Mesendoderm (in vitro differentiated cells): Measurements from ENCODE around the gene SRPX2.

Source experiments
- DNase-seq: peaks from one replicate; pipeline ENCODE4 v3.0.0; 2013
- H2AK5ac ChIP-seq: 2 replicates; pipeline ENCODE4 v1.6.1; 2013; ENCODE audit warnings: low read length, inconsistent platforms
- H2BK120ac ChIP-seq: 2 replicates; pipeline ENCODE4 v1.6.1; 2013; ENCODE audit warnings: low read depth, mild to moderate bottlenecking, low read length, moderate library complexity, mixed read lengths
- H2BK15ac ChIP-seq: replicated peaks from 2 replicates; pipeline ENCODE4 v1.6.1; 2013; ENCODE audit warnings: low read depth, mild to moderate bottlenecking, moderate library complexity
- H2BK5ac ChIP-seq: 2 replicates; pipeline ENCODE4 v1.6.1; 2013; ENCODE audit warnings: low read length, inconsistent platforms
- H3K18ac ChIP-seq: 2 replicates; pipeline ENCODE4 v1.6.1; 2013; ENCODE audit warnings: mild to moderate bottlenecking, low read length, mixed read lengths
- H3K23ac ChIP-seq: one replicate; pipeline ENCODE4 v1.6.1; 2013; ENCODE audit warnings: low read length
- H3K27ac ChIP-seq: 2 replicates; pipeline ENCODE4 v1.5.1; 2013; ENCODE audit warnings: low read depth, mild to moderate bottlenecking, inconsistent platforms, low read length, moderate library complexity
- H3K27me3 ChIP-seq: 2 replicates; pipeline ENCODE4 v1.6.1; 2013; ENCODE audit warnings: low read length, control low read depth, mild to moderate bottlenecking, inconsistent platforms; ENCODE audit not compliant: insufficient read depth, poor library complexity
- H3K36me3 ChIP-seq: 2 replicates; pipeline ENCODE4 v1.6.1; 2013; ENCODE audit warnings: low read length, inconsistent platforms; ENCODE audit not compliant: control insufficient read depth, insufficient read depth
- H3K4ac ChIP-seq: one replicate; pipeline ENCODE4 v1.6.1; 2013; ENCODE audit warnings: low read depth, mild to moderate bottlenecking, low read length, moderate library complexity
- H3K4me1 ChIP-seq: 2 replicates; pipeline ENCODE4 v1.6.1; 2013; ENCODE audit warnings: low read depth, low read length, inconsistent platforms; ENCODE audit not compliant: control insufficient read depth
- H3K4me2 ChIP-seq: 2 replicates; pipeline ENCODE4 v1.6.1; 2013; ENCODE audit warnings: low read length
- H3K4me3 ChIP-seq: 2 replicates; pipeline ENCODE4 v1.5.1; 2013; ENCODE audit warnings: mild to moderate bottlenecking, low read length
- H3K56ac ChIP-seq: one replicate; pipeline ENCODE4 v1.6.1; 2013; ENCODE audit warnings: low read length
- H3K79me1 ChIP-seq: 2 replicates; pipeline ENCODE4 v1.6.1; 2013; ENCODE audit warnings: low read length, inconsistent platforms
- H3K79me2 ChIP-seq: 2 replicates; pipeline ENCODE4 v1.6.1; 2013; ENCODE audit warnings: mild to moderate bottlenecking, low read length; ENCODE audit not compliant: control insufficient read depth, insufficient read depth
- H3K9ac ChIP-seq: 2 replicates; pipeline ENCODE4 v1.6.1; 2013; ENCODE audit warnings: low read length, inconsistent platforms
- H4K5ac ChIP-seq: one replicate; pipeline ENCODE4 v1.6.1; 2013; ENCODE audit warnings: low read length
- H4K8ac ChIP-seq: one replicate; pipeline ENCODE4 v1.6.1; 2013; ENCODE audit warnings: low read depth, mild to moderate bottlenecking, control low read depth, low read length, moderate library complexity
- WGBS: extraction: QIAGEN DNeasy Blood & Tissue Kit; methylation state at CpG from one replicate; pipeline ENCODE4 v1.1.7; 2013; ENCODE audit warnings: low lambda C conversion rate, missing lambda C conversion rate; ENCODE audit not compliant: insufficient coverage; ENCODE audit errors: extremely low coverage; 5-methylcytosine and 5-hydroxymethylcytosine counted together

Gene SRPX2

DNA sequence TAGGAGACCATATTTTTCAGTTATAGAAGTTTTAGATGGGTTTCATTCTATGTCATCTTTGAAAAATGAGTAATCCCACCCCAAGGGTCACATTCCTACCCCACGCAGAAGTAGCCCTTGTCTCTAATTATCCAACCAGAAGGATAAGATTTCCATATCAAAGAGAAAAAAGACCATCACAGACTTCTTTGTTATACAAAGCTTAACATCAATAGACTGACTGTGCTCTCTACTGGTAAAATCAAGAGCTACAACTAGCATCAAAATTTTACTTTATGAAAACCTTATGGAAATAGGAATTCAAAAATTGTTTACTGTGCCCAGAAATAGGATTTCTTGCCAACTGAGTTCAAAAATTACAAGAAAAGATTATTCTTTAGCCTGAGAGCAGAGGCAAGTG lies 34.4 kb upstream of the SRPX2 start:
- H3K79me2 ChIP-seq: no peaks in the 10 kb centered on the region
- H3K36me3 ChIP-seq: no peaks in the 10 kb centered on the region
- no peak overlapping the region for H2BK120ac ChIP-seq
- no peaks in the 10 kb centered on the region for H3K79me1 ChIP-seq
- no peak overlapping the region for H2AK5ac ChIP-seq
- no peak overlapping the region for H3K18ac ChIP-seq
- no peak overlapping the region for H3K4me2 ChIP-seq
- no peak overlapping the region for H3K23ac ChIP-seq
- WGBS: no CpG with 5 or more reads among the region's 1 CpG
- no peaks in the 10 kb centered on the region for H3K27me3 ChIP-seq
- H3K56ac ChIP-seq: no peak overlapping the region
- no peak overlapping the region for H3K4ac ChIP-seq
- no peak overlapping the region for H2BK15ac ChIP-seq
- no peak overlapping the region for H3K4me3 ChIP-seq
- H3K4me1 ChIP-seq: no peaks in the 10 kb centered on the region
- no peak overlapping the region for H3K9ac ChIP-seq
- DNase-seq: no peak
- no peak overlapping the region for H4K5ac ChIP-seq
- H4K8ac ChIP-seq: no peak overlapping the region
- no peak overlapping the region for H2BK5ac ChIP-seq
- H3K27ac ChIP-seq: no peak overlapping the region

DNA sequence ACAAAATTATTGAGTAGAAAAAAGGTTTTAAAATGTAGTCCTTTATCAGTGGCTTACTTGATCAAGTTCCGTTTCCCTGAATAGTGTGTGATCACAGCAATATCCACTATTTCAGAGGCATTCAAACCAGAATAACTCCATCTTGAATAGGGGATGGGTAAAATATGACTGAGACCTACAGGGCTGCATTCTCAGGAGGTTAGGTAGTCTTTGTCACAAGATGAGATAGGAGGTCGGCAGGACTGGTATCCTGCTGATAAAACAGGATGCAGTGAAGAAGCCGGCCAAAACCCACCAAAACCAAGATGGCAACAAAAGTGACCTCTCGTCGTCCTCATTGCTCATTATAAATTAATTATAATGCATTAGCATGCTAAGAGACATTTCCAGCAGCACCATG lies 32.0 kb upstream of the SRPX2 start:
- Histone ChIP-seq H4K5ac (no peak overlapping the region), H3K23ac (no peak overlapping the region), H3K56ac (no peak overlapping the region), H3K4me3 (no peak overlapping the region), H3K18ac (no peak overlapping the region), H3K79me1 (no peaks in the 10 kb centered on the region), H3K4ac (no peak overlapping the region), H2BK120ac (no peak overlapping the region), H2AK5ac (no peak overlapping the region), H3K9ac (no peak overlapping the region), H3K79me2 (no peaks in the 10 kb centered on the region), H2BK5ac (no peak overlapping the region), H3K4me1 (no peaks in the 10 kb centered on the region), H3K4me2 (no peak overlapping the region), H4K8ac (no peak overlapping the region), H3K27me3 (no peaks in the 10 kb centered on the region), H2BK15ac (no peak overlapping the region), H3K27ac (no peak overlapping the region), H3K36me3 (no peaks in the 10 kb centered on the region)
- no CpG with 5 or more reads among the region's 5 CpGs for whole genome bisulfite sequencing
- DNase-seq: peak; percentile 60

DNA sequence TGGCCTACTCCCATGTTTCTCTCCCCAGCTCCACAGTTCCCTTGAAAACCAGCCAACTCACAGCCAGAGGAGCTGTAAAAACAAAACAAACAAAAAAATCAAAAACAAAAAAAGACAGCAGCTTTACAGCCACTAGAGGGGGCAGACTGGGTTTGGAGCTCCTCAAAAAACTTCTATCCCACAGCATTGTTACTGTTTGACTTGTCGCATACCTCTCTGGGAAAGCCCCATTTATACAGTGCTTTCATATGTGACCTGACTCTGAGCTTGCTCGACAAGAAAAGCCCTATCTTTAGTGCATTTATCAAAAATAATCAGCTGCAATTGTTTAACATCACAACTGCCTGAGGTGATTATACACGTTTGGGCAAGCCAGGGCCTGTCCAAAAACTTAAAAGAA lies 29.0 kb upstream of the SRPX2 start:
- Histone ChIP-seq H3K4me2 (no peak overlapping the region), H2BK15ac (no peak overlapping the region), H3K79me2 (no peaks in the 10 kb centered on the region), H3K79me1 (no peaks in the 10 kb centered on the region), H3K27me3 (no peaks in the 10 kb centered on the region), H4K8ac (no peak overlapping the region), H3K4ac (no peak overlapping the region), H3K36me3 (no peaks in the 10 kb centered on the region), H2AK5ac (no peak overlapping the region), H4K5ac (no peak overlapping the region), H3K27ac (no peak overlapping the region), H3K4me3 (no peak overlapping the region), H3K23ac (no peak overlapping the region), H3K9ac (no peak overlapping the region), H3K18ac (no peak overlapping the region), H2BK120ac (no peak overlapping the region), H2BK5ac (no peak overlapping the region), H3K4me1 (no peaks in the 10 kb centered on the region), H3K56ac (no peak overlapping the region)
- DNase-seq: peak; percentile 76
- no CpG with 5 or more reads among the region's 3 CpGs for WGBS

DNA sequence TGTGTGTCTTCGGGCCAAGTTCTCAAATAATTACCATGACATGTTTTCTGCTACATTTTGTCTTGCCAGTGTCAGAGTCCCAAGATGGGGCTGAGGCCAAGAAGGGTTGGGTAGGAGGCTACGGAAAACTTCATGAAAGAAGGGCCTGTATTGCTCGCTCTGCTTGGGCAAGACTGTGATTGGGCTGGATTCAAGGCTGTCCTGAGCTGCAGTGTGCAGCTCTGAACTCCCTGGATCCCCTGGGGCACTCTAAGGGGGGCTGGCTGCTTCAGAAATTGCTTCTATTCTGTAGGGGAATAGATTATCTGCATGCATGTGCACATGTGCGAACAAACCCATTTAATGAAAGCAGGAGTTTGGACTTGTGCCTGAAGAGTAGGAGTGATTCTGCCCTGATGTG lies 21.0 kb upstream of the SRPX2 start:
- H3K4me3 ChIP-seq: no peak overlapping the region
- no peak overlapping the region for H2BK15ac ChIP-seq
- H2AK5ac ChIP-seq: no peak overlapping the region
- no peak overlapping the region for H3K56ac ChIP-seq
- H3K23ac ChIP-seq: no peak overlapping the region
- no peak overlapping the region for H3K27ac ChIP-seq
- H2BK120ac ChIP-seq: no peak overlapping the region
- H3K79me1 ChIP-seq: no peaks in the 10 kb centered on the region
- whole genome bisulfite sequencing: no CpG with 5 or more reads among the region's 4 CpGs
- H4K8ac ChIP-seq: no peak overlapping the region
- H3K4me1 ChIP-seq: no peaks in the 10 kb centered on the region
- no peak overlapping the region for H2BK5ac ChIP-seq
- no peaks in the 10 kb centered on the region for H3K27me3 ChIP-seq
- no peak overlapping the region for H3K18ac ChIP-seq
- DNase-seq: no peak
- no peak overlapping the region for H3K9ac ChIP-seq
- no peak overlapping the region for H3K4me2 ChIP-seq
- no peaks in the 10 kb centered on the region for H3K36me3 ChIP-seq
- H3K79me2 ChIP-seq: no peaks in the 10 kb centered on the region
- H3K4ac ChIP-seq: no peak overlapping the region
- H4K5ac ChIP-seq: no peak overlapping the region

DNA sequence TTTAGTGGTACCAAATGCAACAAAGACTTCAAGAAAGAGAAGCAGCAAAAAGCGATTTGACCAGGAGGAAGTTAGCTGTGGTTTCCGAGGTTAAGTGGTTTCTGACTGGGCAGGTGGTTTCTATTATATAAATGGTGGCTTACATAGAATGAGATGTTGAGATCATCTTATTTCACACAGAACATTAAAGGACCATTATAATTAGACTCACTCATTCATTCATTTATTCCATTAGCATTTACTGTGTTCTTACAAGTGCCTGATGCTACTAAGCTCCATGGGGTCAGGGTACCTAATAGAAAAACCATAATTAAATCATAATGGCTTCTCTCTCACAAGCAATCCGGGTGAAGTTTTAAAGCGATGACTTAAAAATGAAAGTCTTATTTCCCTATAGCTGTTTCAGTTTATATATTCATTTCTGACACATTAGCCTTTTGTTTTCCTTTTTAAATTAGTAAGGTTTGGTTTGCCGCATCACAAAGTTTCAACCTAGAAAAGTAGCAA lies 18.0 kb upstream of the SRPX2 start:
- no peak overlapping the region for H2BK120ac ChIP-seq
- no peaks in the 10 kb centered on the region for H3K27me3 ChIP-seq
- no peak overlapping the region for H2AK5ac ChIP-seq
- no peaks in the 10 kb centered on the region for H3K79me1 ChIP-seq
- no peak overlapping the region for H2BK15ac ChIP-seq
- no peak overlapping the region for H3K4me2 ChIP-seq
- no peak overlapping the region for H3K4ac ChIP-seq
- H3K36me3 ChIP-seq: no peaks in the 10 kb centered on the region
- H3K79me2 ChIP-seq: no peaks in the 10 kb centered on the region
- H3K27ac ChIP-seq: no peak overlapping the region
- DNase-seq: no peak
- H3K4me1 ChIP-seq: no peaks in the 10 kb centered on the region
- H2BK5ac ChIP-seq: no peak overlapping the region
- no peak overlapping the region for H4K5ac ChIP-seq
- H3K9ac ChIP-seq: no peak overlapping the region
- H4K8ac ChIP-seq: no peak overlapping the region
- no peak overlapping the region for H3K23ac ChIP-seq
- no peak overlapping the region for H3K4me3 ChIP-seq
- no CpG with 5 or more reads among the region's 5 CpGs for WGBS
- no peak overlapping the region for H3K18ac ChIP-seq
- no peak overlapping the region for H3K56ac ChIP-seq

DNA sequence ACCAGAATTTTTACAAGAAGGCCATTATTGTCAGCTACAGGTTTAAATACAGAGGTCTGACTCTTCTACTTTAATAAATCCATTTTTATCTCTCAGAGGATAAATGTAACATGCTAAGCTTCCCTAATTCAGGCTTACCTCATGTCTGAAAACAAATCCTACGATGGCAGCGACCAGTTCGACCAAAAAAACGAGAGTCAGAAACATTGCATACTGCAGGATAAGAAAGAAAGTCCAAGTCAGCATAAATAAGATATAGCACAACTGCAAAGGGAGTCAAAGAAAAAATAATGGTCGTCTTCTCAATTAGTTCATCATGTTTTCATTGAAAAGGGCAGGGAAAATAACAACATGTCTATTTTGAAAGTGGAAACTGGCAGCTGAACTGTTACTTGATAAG lies 9.0 kb upstream of the SRPX2 start:
- no peak overlapping the region for H2AK5ac ChIP-seq
- H3K4ac ChIP-seq: no peak overlapping the region
- H3K79me2 ChIP-seq: no peaks in the 10 kb centered on the region
- no peak overlapping the region for H3K4me3 ChIP-seq
- H2BK120ac ChIP-seq: no peak overlapping the region
- no peak overlapping the region for H3K18ac ChIP-seq
- H3K27me3 ChIP-seq: no peaks in the 10 kb centered on the region
- no peak overlapping the region for H3K27ac ChIP-seq
- no CpG with 5 or more reads among the region's 5 CpGs for WGBS
- no peaks in the 10 kb centered on the region for H3K36me3 ChIP-seq
- H2BK5ac ChIP-seq: no peak overlapping the region
- H3K23ac ChIP-seq: no peak overlapping the region
- H4K8ac ChIP-seq: no peak overlapping the region
- H3K4me2 ChIP-seq: no peak overlapping the region
- H3K4me1 ChIP-seq: no peaks in the 10 kb centered on the region
- H4K5ac ChIP-seq: no peak overlapping the region
- no peak overlapping the region for H3K56ac ChIP-seq
- no peak for DNase-seq
- H3K79me1 ChIP-seq: no peaks in the 10 kb centered on the region
- no peak overlapping the region for H3K9ac ChIP-seq
- no peak overlapping the region for H2BK15ac ChIP-seq
